Spinal cord (tissue), 10 donors: ENCODE data around the gene DDX19B. TPM values are rescaled to one million over a fixed set of nuclear protein-coding genes. Genes with fewer than 3 reads are reported as not detected.
"Not testable (repeated sequence)": the region's sequence is repeated elsewhere in the genome, so short reads cannot be mapped to it uniquely, and the experiment has no call there.

Experiments used
- DNase-seq, 6 donors: peaks; one replicate each; pipeline versions ENCODE4 v3.0.0 to v3.0.0-alpha.2; 2013 to 2015; ENCODE audit warnings: low spot score in 6 of 6, low read depth in 4 of 6
- H3K27ac ChIP-seq: one replicate; pipeline ENCODE4 v1.5.1; 2013; ENCODE audit warnings: low read depth, low read length, control low read depth
- H3K27me3 ChIP-seq: one replicate; pipeline ENCODE4 v1.6.1; 2013; ENCODE audit warnings: low read length; ENCODE audit not compliant: control insufficient read depth, insufficient read depth
- H3K36me3 ChIP-seq: one replicate; pipeline ENCODE4 v1.6.1; 2013; ENCODE audit warnings: low read length; ENCODE audit not compliant: control insufficient read depth, insufficient read depth
- H3K4me1 ChIP-seq: one replicate; pipeline ENCODE4 v1.6.1; 2013; ENCODE audit warnings: low read length; ENCODE audit not compliant: control insufficient read depth, insufficient read depth
- H3K4me3 ChIP-seq: one replicate; pipeline ENCODE4 v1.5.1; 2013; ENCODE audit warnings: low read depth, low read length, control low read depth
- H3K9me3 ChIP-seq: one replicate; pipeline ENCODE4 v1.6.1; 2013; ENCODE audit warnings: low read length; ENCODE audit not compliant: control insufficient read depth, insufficient read depth
- WGBS: methylation state at CpG from one replicate; pipeline ENCODE4 v1.1.5; 2013; ENCODE audit warnings: missing lambda C conversion rate; ENCODE audit not compliant: insufficient coverage; 5-methylcytosine and 5-hydroxymethylcytosine counted together
- polyA plus RNA-seq, 2 donors: library from polyadenylated mRNA; unstranded; fragments of 120-200 nt; gene quantifications; one replicate each; pipeline ENCODE4 v1.2.1, GENCODE V29; 2013; ENCODE audit not compliant: insufficient read length in 2 of 2
- total RNA-seq, 2 donors: library from RNA; depleted of rRNA in 1 of 2; stranded (reverse); fragments of 120-200 nt in 1 of 2; fragments of >200 nt in 1 of 2; gene quantifications; one replicate each; pipeline versions ENCODE4 v1.2.3 to v1.2.4, GENCODE V29; 2013 to 2014
- donor health status: healthy.

The DDX19B gene
- total and polyA plus RNA-seq, 4 donors, result 19.6 to 34.4 (median 31.1) TPM

DNA sequence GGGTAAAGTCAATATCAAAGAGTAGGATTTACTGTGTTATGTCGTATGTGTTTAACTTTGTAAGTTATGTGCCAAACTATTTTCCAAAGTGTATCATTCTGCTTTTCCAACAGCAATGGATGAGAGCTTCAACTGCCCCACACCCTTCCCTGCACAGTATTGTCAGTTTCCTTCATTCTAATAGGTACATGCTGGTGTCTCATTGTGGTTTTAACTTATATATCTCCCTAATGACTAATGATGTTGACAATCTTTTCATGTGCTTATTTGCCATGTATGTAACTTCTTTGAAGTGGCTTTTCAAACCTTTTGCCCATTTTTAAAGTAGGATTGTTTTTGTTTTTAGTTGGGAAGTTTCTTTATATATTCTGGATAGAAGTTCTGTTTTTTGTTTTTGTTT, 3.8 kb downstream of the DDX19B start:
- H3K4me3 ChIP-seq, result no peak overlapping the region
- DNase-seq, result no peak
- WGBS, result no CpG with 5 or more reads among the region's 1 CpG

DNA sequence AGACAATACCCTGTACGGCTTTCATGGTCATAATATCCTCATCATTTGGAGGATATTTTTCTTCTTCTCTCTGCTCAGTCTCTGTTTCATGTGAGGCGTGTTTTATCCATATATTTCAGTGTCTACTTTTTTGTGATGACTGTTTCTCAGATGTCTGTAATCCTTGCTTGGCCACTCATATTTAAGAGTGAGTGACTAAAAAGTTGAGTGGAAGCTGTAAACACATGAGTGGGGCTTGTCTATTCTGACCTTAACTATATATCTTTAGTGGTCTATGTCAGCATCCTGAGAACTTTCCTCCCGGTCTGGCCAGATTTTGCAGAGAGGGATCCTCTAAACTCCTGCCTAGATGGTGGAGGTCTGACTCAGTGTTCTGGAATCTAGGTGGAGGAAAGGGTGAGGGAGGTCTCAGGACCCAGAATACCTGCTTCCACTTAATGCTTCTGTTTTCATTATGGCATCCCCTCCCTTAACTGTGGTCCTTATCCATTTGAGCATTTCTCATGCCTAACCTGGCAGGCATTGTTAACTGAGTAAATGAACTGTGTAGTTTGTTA, 6.0 kb downstream of the DDX19B start:
- Histone ChIP-seq H3K27me3 (no peaks in the 10 kb centered on the region), H3K4me1 (no peaks in the 10 kb centered on the region), H3K27ac (no peak overlapping the region), H3K4me3 (no peak overlapping the region), H3K9me3 (peaks cover 4% of the 10 kb centered on the region), H3K36me3 (no peaks in the 10 kb centered on the region)
- WGBS, result no CpG with 5 or more reads among the region's 3 CpGs
- DNase-seq, result no peak

More for the DNA sequence above, 3.8 kb downstream of the DDX19B start:
- no peaks in the 10 kb centered on the region for H3K27me3 ChIP-seq
- H3K9me3 ChIP-seq, result peaks cover 4% of the 10 kb centered on the region
- peaks cover 4% of the 10 kb centered on the region for H3K4me1 ChIP-seq
- H3K36me3 ChIP-seq, result no peaks in the 10 kb centered on the region
- H3K27ac ChIP-seq, result no peak overlapping the region

DNA sequence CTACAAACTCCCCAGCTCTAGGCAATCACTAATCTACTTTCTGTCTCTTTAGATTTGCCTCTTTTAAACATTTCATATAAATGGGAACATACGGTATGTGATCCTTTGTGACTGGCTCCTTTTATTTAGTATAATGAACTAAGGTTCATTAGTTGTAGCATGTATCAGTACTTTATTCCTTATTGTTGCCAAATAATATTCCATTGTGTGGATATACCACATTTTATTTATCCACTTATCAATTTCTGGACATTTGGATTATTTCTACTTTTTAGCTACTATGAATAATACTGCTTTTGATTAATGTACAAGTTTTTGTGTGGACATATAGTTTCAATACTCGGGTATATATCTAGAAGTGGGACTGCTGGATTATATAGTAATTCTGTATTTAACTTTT, 7.9 kb downstream of the DDX19B start:
- no peak for DNase-seq
- no CpG with 5 or more reads among the region's 2 CpGs for WGBS
- no peaks in the 10 kb centered on the region for H3K36me3 ChIP-seq
- H3K27me3 ChIP-seq, result no peaks in the 10 kb centered on the region
- H3K9me3 ChIP-seq, result no peaks in the 10 kb centered on the region
- no peaks in the 10 kb centered on the region for H3K4me1 ChIP-seq
- H3K27ac ChIP-seq, result no peak overlapping the region
- no peak overlapping the region for H3K4me3 ChIP-seq

DNA sequence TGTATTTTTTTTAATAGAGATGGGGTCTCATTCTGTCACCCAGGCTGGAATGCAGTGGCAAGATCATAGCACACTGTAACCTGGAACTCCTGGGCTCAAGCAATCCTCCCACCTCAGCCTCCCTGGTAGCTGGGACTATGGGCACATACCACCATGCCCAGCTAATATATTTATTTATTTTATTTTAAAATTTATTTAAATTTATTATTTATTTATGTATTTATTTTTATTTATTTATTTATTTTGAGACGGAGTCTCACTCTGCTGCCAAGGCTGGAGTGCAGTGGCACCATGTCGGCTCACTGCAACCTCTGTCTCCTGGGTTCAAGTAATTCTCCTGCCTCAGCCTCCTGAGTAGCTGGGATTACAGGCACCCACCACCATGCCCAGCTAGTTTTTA, 8.7 kb downstream of the DDX19B start:
- H3K36me3 ChIP-seq, H3K9me3 ChIP-seq, H3K27ac ChIP-seq, DNase-seq, H3K4me1 ChIP-seq, H3K4me3 ChIP-seq, H3K27me3 ChIP-seq: not testable (repeated sequence)
- WGBS, result no CpG with 5 or more reads among the region's 2 CpGs

DNA sequence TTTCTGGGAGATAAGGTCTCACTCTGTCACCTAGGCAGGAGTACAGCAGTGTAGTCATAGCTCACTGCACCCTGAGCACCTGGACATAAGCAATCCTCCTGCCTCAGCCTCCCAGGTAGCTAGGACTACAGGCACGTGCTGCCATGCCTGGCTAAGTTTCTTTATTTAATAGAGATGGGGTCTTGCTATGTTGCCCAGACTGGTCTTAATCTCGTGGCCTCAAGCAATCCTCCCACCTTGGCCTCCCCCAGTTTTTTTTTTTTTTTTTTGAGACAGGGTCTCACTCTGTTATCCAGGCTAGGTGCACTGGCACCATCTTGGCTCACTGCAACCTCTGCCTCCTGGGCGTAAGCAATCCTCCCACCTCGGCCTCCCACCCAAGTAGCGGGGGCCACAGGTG, 21.1 kb downstream of the DDX19B start:
- no peak overlapping the region for H3K4me3 ChIP-seq
- no peak for DNase-seq
- no peaks in the 10 kb centered on the region for H3K4me1 ChIP-seq
- H3K27me3 ChIP-seq, result no peaks in the 10 kb centered on the region
- H3K36me3 ChIP-seq, result peaks cover 77% of the 10 kb centered on the region
- WGBS, result 96% methylated on average over 4 of the region's 5 CpGs
- no peak overlapping the region for H3K27ac ChIP-seq
- H3K9me3 ChIP-seq, result no peaks in the 10 kb centered on the region

DNA sequence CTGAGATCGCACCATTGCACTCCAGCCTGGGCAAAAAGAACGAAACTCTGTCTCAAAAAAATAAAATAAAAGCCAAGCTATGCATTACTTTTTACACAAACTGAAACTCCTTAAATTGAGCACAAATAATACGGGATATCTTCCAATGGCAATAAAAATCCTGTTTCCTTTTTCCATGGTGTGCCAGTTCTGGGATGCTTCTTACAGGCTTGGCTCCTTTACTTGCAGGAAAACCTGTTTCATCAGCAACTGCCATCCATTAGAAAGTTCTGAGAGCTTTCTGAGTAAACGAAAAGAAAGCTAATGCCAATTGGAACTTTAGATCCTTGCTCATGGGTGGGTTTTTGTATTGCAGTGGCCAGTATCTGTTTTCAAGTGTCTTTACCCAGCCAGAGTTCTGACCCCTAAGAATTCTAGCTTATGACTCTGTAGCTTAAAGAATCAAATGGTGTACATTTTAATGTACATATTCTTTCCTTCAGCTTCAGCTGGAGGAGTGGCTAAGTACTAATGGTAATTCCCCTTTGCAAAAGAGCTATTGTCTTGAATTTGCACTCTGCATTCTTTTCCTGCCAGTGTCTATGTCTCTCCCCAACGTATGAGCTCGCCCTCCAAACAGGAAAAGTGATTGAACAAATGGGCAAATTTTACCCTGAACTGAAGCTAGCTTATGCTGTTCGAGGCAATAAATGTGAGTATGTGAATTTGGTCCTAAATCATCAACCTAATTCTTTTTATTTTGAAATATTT, 26.2 kb downstream of the DDX19B start:
- no peak for DNase-seq
- Histone ChIP-seq H3K4me1 (no peaks in the 10 kb centered on the region), H3K27ac (no peak overlapping the region), H3K36me3 (peaks cover 69% of the 10 kb centered on the region), H3K4me3 (no peak overlapping the region), H3K27me3 (no peaks in the 10 kb centered on the region), H3K9me3 (no peaks in the 10 kb centered on the region)
- 96% methylated on average over 3 of the region's 7 CpGs for WGBS

DNA sequence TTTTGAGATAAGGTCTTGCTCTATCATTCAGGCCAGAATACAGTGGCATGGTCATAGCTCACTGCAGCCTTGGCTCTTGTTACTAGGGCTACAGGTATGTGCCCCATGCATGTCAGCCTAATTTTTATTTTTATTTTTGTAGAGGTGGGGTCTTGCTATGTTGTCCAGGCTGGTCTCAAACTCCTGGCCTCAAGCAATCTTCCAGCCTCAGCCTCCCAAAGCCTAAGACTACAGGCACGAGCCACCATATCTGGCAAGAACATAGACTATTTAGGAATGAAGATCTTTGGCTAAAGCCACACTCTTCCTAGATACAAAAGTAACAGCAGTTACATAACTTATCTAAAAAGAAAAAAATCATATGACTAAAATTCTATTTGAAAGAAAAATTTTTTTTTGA, 32.1 kb downstream of the DDX19B start:
- Histone ChIP-seq H3K36me3 (peaks cover 66% of the 10 kb centered on the region), H3K27ac (no peak overlapping the region), H3K27me3 (no peaks in the 10 kb centered on the region), H3K4me1 (no peaks in the 10 kb centered on the region), H3K4me3 (no peak overlapping the region), H3K9me3 (no peaks in the 10 kb centered on the region)
- WGBS, result no CpG with 5 or more reads among the region's 1 CpG
- no peak for DNase-seq

DNA sequence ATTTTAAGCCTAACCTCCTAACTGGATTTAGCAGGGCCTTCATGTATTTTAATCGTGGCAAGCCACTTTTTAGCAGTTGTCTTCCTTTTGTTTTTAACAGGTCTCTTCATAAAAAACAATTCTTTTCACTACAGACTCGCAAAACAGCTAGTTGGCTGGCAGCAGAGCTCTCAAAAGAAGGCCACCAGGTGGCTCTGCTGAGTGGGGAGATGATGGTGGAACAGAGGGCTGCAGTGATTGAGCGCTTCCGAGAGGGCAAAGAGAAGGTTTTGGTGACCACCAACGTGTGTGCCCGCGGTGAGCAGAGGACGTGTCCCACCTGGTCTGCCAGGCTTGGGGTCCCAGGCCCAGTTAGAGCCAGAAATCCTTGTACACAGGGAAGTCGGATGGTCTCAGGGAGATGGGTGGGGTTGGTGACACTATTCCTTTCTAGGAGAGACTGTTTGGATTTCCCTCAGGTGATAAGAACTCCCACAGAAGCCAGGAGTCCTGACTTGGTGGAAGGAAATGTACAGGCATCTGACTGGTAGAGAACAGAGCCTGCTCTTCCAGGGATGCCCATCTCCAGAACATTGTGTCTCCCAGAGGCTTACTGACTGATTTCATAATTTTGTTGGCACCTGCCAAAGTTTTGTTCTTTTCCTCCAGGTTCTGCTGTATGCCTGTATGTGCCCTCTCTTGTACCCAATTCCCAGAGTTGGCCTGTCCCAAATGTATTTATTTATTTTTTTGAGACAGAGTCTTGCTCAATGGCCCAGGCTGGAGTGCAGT, 32.8 kb downstream of the DDX19B start:
- H3K4me3 ChIP-seq, result no peak overlapping the region
- H3K27me3 ChIP-seq, result no peaks in the 10 kb centered on the region
- 67% methylated on average over 7 of the region's 9 CpGs for WGBS
- H3K9me3 ChIP-seq, result no peaks in the 10 kb centered on the region
- H3K36me3 ChIP-seq, result peaks cover 66% of the 10 kb centered on the region
- H3K27ac ChIP-seq, result no peak overlapping the region
- DNase-seq, result peak in 2 of 6 donors; percentile 7 to 27
- H3K4me1 ChIP-seq, result no peaks in the 10 kb centered on the region

DNA sequence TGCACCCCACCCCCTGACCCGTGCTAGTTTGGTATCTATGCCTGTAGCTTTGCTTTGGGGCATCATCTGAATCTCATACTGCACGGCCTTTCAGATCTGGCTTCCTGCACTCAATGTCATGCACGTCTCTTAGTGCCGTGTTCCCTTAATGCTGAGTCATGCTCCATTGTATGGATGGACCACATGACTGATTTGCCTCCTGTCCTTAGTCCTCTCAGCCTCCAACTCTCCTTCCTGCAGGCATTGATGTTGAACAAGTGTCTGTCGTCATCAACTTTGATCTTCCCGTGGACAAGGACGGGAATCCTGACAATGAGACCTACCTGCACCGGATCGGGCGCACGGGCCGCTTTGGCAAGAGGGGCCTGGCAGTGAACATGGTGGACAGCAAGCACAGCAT, 33.7 kb downstream of the DDX19B start:
- not testable (repeated sequence) for H3K27ac ChIP-seq, DNase-seq
- 89% methylated on average over 4 of the region's 12 CpGs for WGBS

More for the DNA sequence above, 33.7 kb downstream of the DDX19B start:
- not testable (repeated sequence) for H3K27me3 ChIP-seq, H3K4me3 ChIP-seq, H3K4me1 ChIP-seq, H3K9me3 ChIP-seq
- peaks cover 64% of the 10 kb centered on the region for H3K36me3 ChIP-seq
